Uterus (tissue), 2 donors: ENCODE results near the gene FAM3B.

Experiments used
- CTCF ChIP-seq, 4 experiments: fragments of 200-600 bp in 2 of 4; fragments of 450-650 bp in 2 of 4; sonication (generic) in 2 of 4; IDR thresholded peaks; one replicate each; pipeline ENCODE4 v1.5.1; 2016 to 2019; ENCODE audit warnings: antibody characterized with exemption in 4 of 4, mild to moderate bottlenecking in 2 of 4, moderate library complexity in 1 of 4
- POLR2A ChIP-seq, 2 donors: fragments of 450-650 bp; IDR thresholded peaks; one replicate each; pipeline ENCODE4 v1.6.1; 2016; ENCODE audit warnings: antibody characterized with exemption in 2 of 2, mild to moderate bottlenecking in 1 of 2, moderate library complexity in 1 of 2

GRCh38 chr21:41387042-41387819, 70.6 kb downstream of the FAM3B start:
- TF ChIP-seq CTCF (IDR thresholded peaks at IDR 0.05) (no peak), POLR2A (IDR thresholded peaks at IDR 0.05) (no peak)
